Loucy (cell line): ENCODE data around the gene CADM3.
A peak's percentile ranks its signal among the peaks of the same experiment; 100 is the strongest.

Source experiments
- H2AFZ ChIP-seq: fragments of 200-600 bp; sonication (generic); 2 replicates; pipeline ENCODE4 v1.6.0; 2016; ENCODE audit warnings: antibody characterized with exemption, mild to moderate bottlenecking, low read length, moderate library complexity
- H3F3A ChIP-seq: fragments of 200-600 bp; 2 replicates; pipeline ENCODE4 v1.6.0; 2016; ENCODE audit warnings: antibody characterized with exemption, low read depth, mild to moderate bottlenecking
- H3K27me3 ChIP-seq: fragments of 200-600 bp; sonication (generic); 2 replicates; pipeline ENCODE4 v1.6.1; 2014; ENCODE audit warnings: low read length, mild to moderate bottlenecking; ENCODE audit not compliant: insufficient read depth, poor library complexity, severe bottlenecking
- H3K36me3 ChIP-seq: fragments of 200-600 bp; sonication (generic); 2 replicates; pipeline ENCODE4 v1.6.1; 2016; ENCODE audit warnings: low read length; ENCODE audit not compliant: insufficient read depth
- H3K4me1 ChIP-seq: fragments of 200-600 bp; sonication (generic); 2 replicates; pipeline ENCODE4 v1.5.1; 2014; ENCODE audit warnings: low read length, mild to moderate bottlenecking; ENCODE audit not compliant: insufficient read depth, poor library complexity, severe bottlenecking
- H3K4me2 ChIP-seq: fragments of 200-600 bp; sonication (generic); 2 replicates; pipeline ENCODE4 v1.6.0; 2014; ENCODE audit warnings: antibody characterized with exemption, low read length, low read depth, mild to moderate bottlenecking; ENCODE audit not compliant: poor library complexity, severe bottlenecking
- H3K4me3 ChIP-seq: fragments of 200-600 bp; sonication (generic); 2 replicates; pipeline ENCODE4 v1.5.1; 2014; ENCODE audit warnings: low read length, mild to moderate bottlenecking, mixed read lengths; ENCODE audit not compliant: poor library complexity, severe bottlenecking
- H3K79me2 ChIP-seq: fragments of 200-600 bp; sonication (generic); 2 replicates; pipeline ENCODE4 v1.6.1; 2014; ENCODE audit warnings: low read length; ENCODE audit not compliant: insufficient read depth
- H3K9ac ChIP-seq: fragments of 200-600 bp; sonication (generic); 2 replicates; pipeline ENCODE4 v1.6.0; 2014; ENCODE audit warnings: mild to moderate bottlenecking, low read depth, low read length, moderate library complexity; ENCODE audit not compliant: poor library complexity, severe bottlenecking
- H3K9me2 ChIP-seq: fragments of 200-600 bp; sonication (generic); replicated peaks from 2 replicates; pipeline ENCODE4 v1.6.1; 2016; ENCODE audit warnings: low read depth, low read length, mixed read lengths
- H3K9me3 ChIP-seq: fragments of 200-600 bp; sonication (generic); 2 replicates; pipeline ENCODE4 v1.6.1; 2014; ENCODE audit warnings: mild to moderate bottlenecking, antibody characterized with exemption, low read length, low read depth; ENCODE audit not compliant: insufficient read depth
- H4K20me1 ChIP-seq: fragments of 200-600 bp; sonication (generic); 2 replicates; pipeline ENCODE4 v1.6.0; 2014; ENCODE audit warnings: antibody characterized with exemption, low read length, mild to moderate bottlenecking; ENCODE audit not compliant: insufficient read depth, poor library complexity, severe bottlenecking
- CTCF ChIP-seq: fragments of 200-600 bp; sonication (generic); conservative IDR thresholded peaks from 2 replicates; pipeline ENCODE4 v1.5.1; 2014; ENCODE audit warnings: mild to moderate bottlenecking, antibody characterized with exemption, low read length
- EZH2phosphoT487 ChIP-seq: fragments of 200-600 bp; IDR thresholded peaks from 2 replicates; pipeline ENCODE4 v1.6.1; 2018; ENCODE audit warnings: antibody characterized with exemption, mild to moderate bottlenecking, moderate library complexity, borderline replicate concordance

The CADM3 gene

GRCh38 chr1:159212596-159212995 lies 41.2 kb downstream of the CADM3 start:
- no peak overlapping the region for H2AFZ ChIP-seq
- H3K4me2 ChIP-seq: no peak overlapping the region
- TF ChIP-seq CTCF (no peak), EZH2phosphoT487 (no peak)
- H3F3A ChIP-seq: no peaks in the 10 kb centered on the region
- no peaks in the 10 kb centered on the region for H4K20me1 ChIP-seq
- peaks cover 4% of the 10 kb centered on the region for H3K4me1 ChIP-seq
- H3K9me3 ChIP-seq: no peaks in the 10 kb centered on the region
- no peaks in the 10 kb centered on the region for H3K36me3 ChIP-seq
- H3K27me3 ChIP-seq: no peaks in the 10 kb centered on the region
- no peaks in the 10 kb centered on the region for H3K9me2 ChIP-seq
- H3K4me3 ChIP-seq: no peak overlapping the region
- no peaks in the 10 kb centered on the region for H3K79me2 ChIP-seq
- H3K9ac ChIP-seq: no peak overlapping the region

DNA sequence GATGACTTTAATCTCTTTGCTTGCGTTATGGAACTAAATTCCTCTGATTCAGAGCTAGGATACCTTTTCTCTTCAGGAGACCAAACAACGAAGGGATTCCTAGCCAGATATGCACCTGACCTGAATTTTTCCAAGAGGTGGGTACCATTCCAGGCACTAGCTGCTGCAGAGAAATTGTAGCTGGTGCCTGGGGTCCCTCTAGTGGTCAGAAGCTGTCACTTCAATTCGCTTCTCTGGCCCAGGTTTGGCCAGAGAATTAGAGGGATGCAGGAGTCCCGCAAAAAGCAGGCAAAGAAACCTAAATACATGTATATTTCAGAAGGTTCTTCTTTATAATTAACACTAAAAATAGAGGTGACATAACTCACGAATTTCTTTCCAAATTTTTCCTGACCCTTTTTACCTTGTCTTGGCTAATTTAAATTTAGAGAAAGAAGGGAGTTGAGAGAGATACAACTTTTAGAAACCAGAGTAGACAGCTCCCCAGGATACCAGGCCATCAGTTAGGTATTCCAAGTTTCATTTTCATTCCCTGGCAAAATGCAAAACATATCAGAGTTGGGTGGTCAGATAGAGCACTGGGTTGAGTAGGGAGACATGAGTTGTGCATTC lies 42.8 kb downstream of the CADM3 start:
- Histone ChIP-seq H3K36me3 (no peaks in the 10 kb centered on the region), H3K9me3 (no peaks in the 10 kb centered on the region), H3F3A (no peaks in the 10 kb centered on the region), H3K4me1 (peaks cover 4% of the 10 kb centered on the region), H3K4me2 (peak overlapping the region; percentile 36), H3K4me3 (no peak overlapping the region), H3K27me3 (no peaks in the 10 kb centered on the region), H3K9me2 (no peaks in the 10 kb centered on the region), H3K9ac (no peak overlapping the region), H4K20me1 (no peaks in the 10 kb centered on the region), H2AFZ (no peak overlapping the region), H3K79me2 (no peaks in the 10 kb centered on the region)
- TF ChIP-seq CTCF: peak; percentile 96
- no peak for TF ChIP-seq EZH2phosphoT487

- Histone ChIP-seq H2AFZ (no peak overlapping the region), H4K20me1 (no peaks in the 10 kb centered on the region), H3F3A (no peaks in the 10 kb centered on the region), H3K79me2 (no peaks in the 10 kb centered on the region), H3K4me2 (no peak overlapping the region), H3K9me2 (no peaks in the 10 kb centered on the region), H3K27me3 (no peaks in the 10 kb centered on the region), H3K9me3 (no peaks in the 10 kb centered on the region), H3K4me1 (peaks cover 2% of the 10 kb centered on the region), H3K36me3 (no peaks in the 10 kb centered on the region), H3K4me3 (no peak overlapping the region), H3K9ac (no peak overlapping the region)
- no peak for TF ChIP-seq EZH2phosphoT487
- no peak for TF ChIP-seq CTCF
Observed at GRCh38 chr1:159218649-159219636, 47.5 kb downstream of the CADM3 start.
